Uterus (tissue), 4 donors: Measurements from ENCODE around the gene SAMD4A. TPM values are rescaled to one million over a fixed set of nuclear protein-coding genes. Genes with fewer than 3 reads are reported as not detected.

Experiments used
- DNase-seq, 2 donors: peaks; one replicate each; pipeline ENCODE4 v3.0.0-alpha.2; 2019 to 2020
- H3K27ac ChIP-seq, 2 donors: fragments of 200-600 bp; sonication (generic); 1 replicate in 1 of 2; 2 replicates in 1 of 2; pipeline ENCODE4 v1.5.1; 2016 to 2018
- H3K27me3 ChIP-seq, 2 donors: fragments of 200-600 bp; sonication (generic); one replicate each; pipeline ENCODE4 v1.5.1; 2018 to 2019; ENCODE audit warnings: control low read depth in 1 of 2
- H3K36me3 ChIP-seq, 2 donors: fragments of 200-600 bp; sonication (generic); one replicate each; pipeline ENCODE4 v1.5.1; 2019; ENCODE audit warnings: control low read depth in 1 of 2
- H3K4me1 ChIP-seq, 2 donors: fragments of 200-600 bp; sonication (generic); one replicate each; pipeline ENCODE4 v1.5.1; 2018 to 2019; ENCODE audit warnings: control low read depth in 1 of 2
- H3K4me3 ChIP-seq, 2 donors: fragments of 200-600 bp; sonication (generic); 1 replicate in 1 of 2; 2 replicates in 1 of 2; pipeline ENCODE4 v1.5.1; 2018 to 2019; ENCODE audit warnings: mild to moderate bottlenecking in 1 of 2
- H3K9me3 ChIP-seq, 2 donors: fragments of 200-600 bp; sonication (generic); one replicate each; pipeline ENCODE4 v1.5.1; 2019; ENCODE audit warnings: control low read depth in 1 of 2
- CTCF ChIP-seq, 4 experiments: fragments of 200-600 bp in 2 of 4; fragments of 450-650 bp in 2 of 4; sonication (generic) in 2 of 4; IDR thresholded peaks; one replicate each; pipeline ENCODE4 v1.5.1; 2016 to 2019; ENCODE audit warnings: antibody characterized with exemption in 4 of 4, mild to moderate bottlenecking in 2 of 4, moderate library complexity in 1 of 4
- POLR2A ChIP-seq, 2 donors: fragments of 450-650 bp; IDR thresholded peaks; one replicate each; pipeline ENCODE4 v1.6.1; 2016; ENCODE audit warnings: antibody characterized with exemption in 2 of 2, mild to moderate bottlenecking in 1 of 2, moderate library complexity in 1 of 2
- intact Hi-C: fragments of 100-400 bp; cut with DNase I; formaldehyde crosslinking; loops from one replicate; pipeline ENCODE4 v1.15.1; 2023; ENCODE audit warnings: low total_unique reads
- total RNA-seq, 4 donors: library from RNA; depleted of rRNA in 3 of 4; stranded (reverse); fragments of >200 nt in 3 of 4; gene quantifications; one replicate each; pipeline versions ENCODE4 v1.1.0 to v1.2.4, GENCODE V29; 2014 to 2023
- donor health status: DM: yes; HTN: yes; CAD: no.

SAMD4A gene
- total RNA-seq, 4 donors from 2014 or later, result 46.9 to 67.8 (median 55.0) TPM

- no peak for DNase-seq
- Histone ChIP-seq H3K4me1 (peaks cover 0 to 24% of the 10 kb centered on the region in 2 donors), H3K9me3 (no peaks in the 10 kb centered on the region), H3K27ac (no peak overlapping the region), H3K4me3 (no peak overlapping the region), H3K36me3 (no peaks in the 10 kb centered on the region), H3K27me3 (no peaks in the 10 kb centered on the region)
- intact Hi-C loops, result no loop called here
- TF ChIP-seq POLR2A (IDR thresholded peaks at IDR 0.05) (no peak), CTCF (IDR thresholded peaks at IDR 0.05) (no peak)
These were observed 151.1 kb downstream of the SAMD4A start for GRCh38 chr14:54718046-54718445.

GRCh38 chr14:54719406-54719805 lies 152.5 kb downstream of the SAMD4A start:
- intact Hi-C loops, result no loop called here
- peaks cover 0 to 15% of the 10 kb centered on the region in 2 donors for H3K4me1 ChIP-seq
- H3K9me3 ChIP-seq, result no peaks in the 10 kb centered on the region
- H3K27ac ChIP-seq, result no peak overlapping the region
- no peaks in the 10 kb centered on the region for H3K27me3 ChIP-seq
- H3K36me3 ChIP-seq, result no peaks in the 10 kb centered on the region
- DNase-seq, result no peak
- no peak overlapping the region for H3K4me3 ChIP-seq
- TF ChIP-seq CTCF (IDR thresholded peaks at IDR 0.05) (no peak), POLR2A (IDR thresholded peaks at IDR 0.05) (no peak)

GRCh38 chr14:54722791-54723432 lies 156.0 kb downstream of the SAMD4A start:
- no peak for DNase-seq
- TF ChIP-seq CTCF (IDR thresholded peaks at IDR 0.05), result peak in 2 of 4 experiments; percentile 34 to 37
- no peak for TF ChIP-seq POLR2A (IDR thresholded peaks at IDR 0.05)
- no peak overlapping the region for H3K27ac ChIP-seq
- no peaks in the 10 kb centered on the region for H3K27me3 ChIP-seq
- H3K4me1 ChIP-seq, result peaks cover 0 to 3% of the 10 kb centered on the region in 2 donors
- no peaks in the 10 kb centered on the region for H3K36me3 ChIP-seq
- no peak overlapping the region for H3K4me3 ChIP-seq
- H3K9me3 ChIP-seq, result no peaks in the 10 kb centered on the region
- intact Hi-C loops, result no loop called here

GRCh38 chr14:54724123-54724522 lies 157.2 kb downstream of the SAMD4A start:
- Histone ChIP-seq H3K27ac (no peak overlapping the region), H3K36me3 (no peaks in the 10 kb centered on the region), H3K4me1 (peaks cover 0 to 3% of the 10 kb centered on the region in 2 donors), H3K4me3 (no peak overlapping the region), H3K9me3 (no peaks in the 10 kb centered on the region), H3K27me3 (no peaks in the 10 kb centered on the region)
- TF ChIP-seq CTCF (IDR thresholded peaks at IDR 0.05) (no peak), POLR2A (IDR thresholded peaks at IDR 0.05) (no peak)
- DNase-seq, result no peak
- intact Hi-C loops, result no loop called here

- no peak for DNase-seq
- H3K4me1 ChIP-seq, result peaks cover 0 to 3% of the 10 kb centered on the region in 2 donors
- H3K4me3 ChIP-seq, result no peak overlapping the region
- no peaks in the 10 kb centered on the region for H3K27me3 ChIP-seq
- no peaks in the 10 kb centered on the region for H3K36me3 ChIP-seq
- no peak overlapping the region for H3K27ac ChIP-seq
- TF ChIP-seq POLR2A (IDR thresholded peaks at IDR 0.05) (no peak), CTCF (IDR thresholded peaks at IDR 0.05) (no peak)
- intact Hi-C loops, result no loop called here
- H3K9me3 ChIP-seq, result no peaks in the 10 kb centered on the region
These were observed 157.9 kb downstream of the SAMD4A start for GRCh38 chr14:54724676-54725325.
